SU-DHL-6 (cell line): ENCODE data around the gene CELA3B.
"Not testable (repeated sequence)": the region's sequence is repeated elsewhere in the genome, so short reads cannot be mapped to it uniquely, and the experiment has no call there.

Experiments used
- EZH2phosphoT487 ChIP-seq: fragments of 200-600 bp; sonication (generic), shearing (Covaris generic); conservative IDR thresholded peaks from 2 replicates; pipeline ENCODE4 v1.6.1; 2018; ENCODE audit warnings: mild to moderate bottlenecking, antibody characterized with exemption, low read length, moderate library complexity, mixed read lengths
- TF ChIP-seq, protein P1 (sequence below): fragments of 200-600 bp; sonication (generic); IDR thresholded peaks from one replicate; pipeline ENCODE4 v1.5.1; 2017; ENCODE audit warnings: antibody characterized with exemption, mild to moderate bottlenecking, low read length, moderate library complexity; ENCODE audit not compliant: insufficient read depth, poor library complexity, severe bottlenecking

DNA sequence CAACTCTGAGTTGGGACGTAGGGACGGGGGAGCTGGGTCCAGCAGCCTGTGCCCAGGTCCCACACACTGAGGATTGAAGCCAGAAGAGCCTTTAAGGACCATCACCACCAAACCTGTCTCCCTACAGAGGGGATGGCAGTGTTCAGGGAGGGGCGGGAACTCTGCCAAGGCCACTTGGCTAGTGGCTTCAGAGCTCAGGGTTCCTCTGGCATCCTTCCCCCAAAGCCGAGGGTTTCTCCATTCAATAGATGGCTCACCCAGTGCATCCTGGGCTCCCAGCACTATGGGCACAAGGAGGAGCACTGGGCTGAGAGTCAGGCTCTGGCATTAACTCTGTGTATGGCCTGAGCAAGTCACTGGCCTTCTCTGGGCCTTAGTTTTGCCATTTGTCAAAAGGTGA is 4.4 kb downstream of the CELA3B start:
- TF ChIP-seq, protein P1, sequence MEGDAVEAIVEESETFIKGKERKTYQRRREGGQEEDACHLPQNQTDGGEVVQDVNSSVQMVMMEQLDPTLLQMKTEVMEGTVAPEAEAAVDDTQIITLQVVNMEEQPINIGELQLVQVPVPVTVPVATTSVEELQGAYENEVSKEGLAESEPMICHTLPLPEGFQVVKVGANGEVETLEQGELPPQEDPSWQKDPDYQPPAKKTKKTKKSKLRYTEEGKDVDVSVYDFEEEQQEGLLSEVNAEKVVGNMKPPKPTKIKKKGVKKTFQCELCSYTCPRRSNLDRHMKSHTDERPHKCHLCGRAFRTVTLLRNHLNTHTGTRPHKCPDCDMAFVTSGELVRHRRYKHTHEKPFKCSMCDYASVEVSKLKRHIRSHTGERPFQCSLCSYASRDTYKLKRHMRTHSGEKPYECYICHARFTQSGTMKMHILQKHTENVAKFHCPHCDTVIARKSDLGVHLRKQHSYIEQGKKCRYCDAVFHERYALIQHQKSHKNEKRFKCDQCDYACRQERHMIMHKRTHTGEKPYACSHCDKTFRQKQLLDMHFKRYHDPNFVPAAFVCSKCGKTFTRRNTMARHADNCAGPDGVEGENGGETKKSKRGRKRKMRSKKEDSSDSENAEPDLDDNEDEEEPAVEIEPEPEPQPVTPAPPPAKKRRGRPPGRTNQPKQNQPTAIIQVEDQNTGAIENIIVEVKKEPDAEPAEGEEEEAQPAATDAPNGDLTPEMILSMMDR, result not testable (repeated sequence)
- not testable (repeated sequence) for TF ChIP-seq EZH2phosphoT487
